Measurements from ENCODE around the gene STAT4. TPM values are rescaled to one million over a fixed set of nuclear protein-coding genes. Genes with fewer than 3 reads are reported as not detected.

Gene STAT4
- total RNA-seq, 2 donors from 2014 or later, result 11.6 to 22.9 TPM

DNA sequence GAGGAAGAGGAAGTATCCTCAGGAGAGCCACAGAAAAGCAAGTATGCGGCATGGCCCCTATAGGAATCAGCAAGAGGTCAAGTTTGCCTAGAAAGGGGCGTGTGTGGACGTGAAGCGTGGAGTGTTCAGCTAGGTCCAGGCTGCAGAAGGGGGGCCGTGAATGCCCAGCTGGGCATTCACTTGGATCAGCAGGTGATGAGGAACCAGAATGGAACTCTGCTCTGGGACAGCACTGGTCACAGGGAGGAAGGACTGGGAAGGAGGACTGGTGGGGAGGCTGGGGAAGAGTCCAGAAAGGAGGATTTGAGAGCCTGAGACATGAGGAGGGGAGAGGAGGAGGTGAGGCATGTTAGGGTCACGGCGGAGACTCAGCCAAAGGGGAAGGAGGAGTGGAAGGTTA, 156.6 kb downstream of the STAT4 start:
- DNase-seq (no peak), ATAC-seq (no peak)
- intact Hi-C loops (cut with DNase I), result no loop called here

GRCh38 chr2:190993292-190993643, 157.5 kb downstream of the STAT4 start:
- intact Hi-C loops (cut with DNase I), result no loop called here
- ATAC-seq (no peak), DNase-seq (no peak)

GRCh38 chr2:190990132-190990531, 160.7 kb downstream of the STAT4 start:
- intact Hi-C loops (cut with DNase I), result no loop called here
- DNase-seq (no peak), ATAC-seq (no peak)

GRCh38 chr2:190988910-190989309, 161.9 kb downstream of the STAT4 start:
- no peak for ATAC-seq
- intact Hi-C loops (cut with DNase I), result no loop called here
- DNase-seq, result no peak

GRCh38 chr2:190987938-190988337, 162.9 kb downstream of the STAT4 start:
- DNase-seq (no peak), ATAC-seq (no peak)
- intact Hi-C loops (cut with DNase I), result no loop called here

GRCh38 chr2:190987116-190987515, 163.7 kb downstream of the STAT4 start:
- intact Hi-C loops (cut with DNase I), result no loop called here
- no peak for ATAC-seq
- no peak for DNase-seq

GRCh38 chr2:190986221-190986953, 164.4 kb downstream of the STAT4 start:
- intact Hi-C loops (cut with DNase I), result no loop called here
- no peak for DNase-seq
- ATAC-seq, result no peak

- intact Hi-C loops (cut with DNase I), result no loop called here
- ATAC-seq (peak in 1 of 2 donors; percentile 19), DNase-seq (no peak)
Measured at GRCh38 chr2:190984595-190984994, 166.2 kb downstream of the STAT4 start.

DNA sequence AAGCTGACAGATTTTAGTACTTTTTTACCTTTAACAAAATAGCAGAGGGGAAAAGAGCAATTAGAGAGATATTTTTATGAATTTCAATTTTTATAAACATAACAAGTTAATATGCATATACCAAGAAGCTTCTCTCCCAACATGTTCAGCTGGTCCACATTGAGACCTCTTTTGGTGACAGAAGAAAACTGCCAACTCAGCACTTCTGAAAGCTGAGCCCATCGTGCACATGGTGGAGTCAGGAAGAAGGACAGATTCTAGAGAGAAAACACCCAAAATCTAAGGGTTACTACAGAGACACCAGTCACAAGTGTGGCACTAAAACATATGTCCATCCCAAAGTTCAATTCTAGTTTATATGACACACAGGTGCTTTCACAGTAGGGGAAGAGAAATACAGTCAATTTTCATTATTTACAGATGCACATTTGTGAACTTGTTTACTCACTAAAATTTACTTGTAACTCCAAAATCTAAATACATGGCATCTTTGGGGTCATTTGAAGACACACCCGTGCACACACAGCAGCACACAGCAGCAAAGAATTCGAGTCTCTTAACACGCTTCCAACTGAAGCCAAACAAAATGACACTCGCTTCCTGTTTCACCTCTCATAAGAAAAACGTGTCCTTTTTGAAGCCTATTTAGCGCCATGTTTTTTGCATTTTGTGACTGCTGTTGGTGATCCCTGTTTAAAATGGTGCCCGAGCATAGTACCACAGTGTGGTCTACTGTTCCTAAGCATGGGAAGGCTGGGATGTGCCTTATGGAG, 168.3 kb downstream of the STAT4 start:
- ATAC-seq (no peak), DNase-seq (no peak)
- intact Hi-C loops (cut with DNase I), result no loop called here

DNA sequence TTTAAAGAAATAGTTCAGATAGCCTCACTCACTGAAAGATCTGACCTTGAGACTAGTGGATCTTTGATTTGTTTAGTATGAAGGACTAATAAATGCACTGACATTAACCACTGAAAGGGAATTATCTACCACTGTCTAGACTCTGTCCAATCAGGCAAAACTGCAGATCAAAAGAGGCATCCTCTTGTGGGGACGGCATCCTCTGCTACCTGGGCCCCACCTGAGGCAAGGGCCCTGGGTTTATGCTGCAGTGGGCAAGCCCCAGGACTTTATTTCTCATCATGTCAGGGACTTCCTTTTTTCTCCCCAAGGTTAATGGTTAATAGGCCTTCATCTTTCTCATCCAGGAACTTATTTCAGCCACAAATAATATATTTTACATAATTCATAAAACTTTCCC, 169.1 kb downstream of the STAT4 start:
- intact Hi-C loops (cut with DNase I), result loop anchor here in 1 of 2 donors (2.0 kb wide), 1 partner anchor 27 kb away; no protein-coding TSS in a partner anchor
- DNase-seq (no peak), ATAC-seq (no peak)

- DNase-seq, result no peak
- intact Hi-C loops (cut with DNase I), result loop anchor here in 1 of 2 donors (2.0 kb wide), 1 partner anchor 27 kb away; no protein-coding TSS in a partner anchor
- no peak for ATAC-seq
Measured at GRCh38 chr2:190981333-190981732, 169.5 kb downstream of the STAT4 start.

GRCh38 chr2:190980630-190981209, 170.1 kb downstream of the STAT4 start:
- no peak for DNase-seq
- intact Hi-C loops (cut with DNase I), result loop anchor here in 1 of 2 donors (2.0 kb wide), 1 partner anchor 28 kb away; no protein-coding TSS in a partner anchor
- no peak for ATAC-seq

- intact Hi-C loops (cut with DNase I), result loop anchor here in 1 of 2 donors (2.0 kb wide), 1 partner anchor 29 kb away; no protein-coding TSS in a partner anchor
- DNase-seq (peak; percentile 88), ATAC-seq (peak; percentile 85 to 91)
Measured at GRCh38 chr2:190979906-190980629, 170.7 kb downstream of the STAT4 start.

Other genes starting within 250 kb of the STAT4 start
- gene STAT1, start 136.8 kb downstream of the STAT4 start, total RNA-seq, result 10 to 100 TPM; 37.3 to 76.7 TPM
- 10 to 100 TPM; 18.6 to 26.3 TPM for gene MYO1B, start 94.4 kb upstream of the STAT4 start, total RNA-seq

All from left cardiac atrium (tissue), 4 donors.